ENCODE data around the gene RAB17. TPM values are rescaled to one million over a fixed set of nuclear protein-coding genes. Genes with fewer than 3 reads are reported as not detected.

RAB17 gene
- total and polyA plus RNA-seq, 2 of the 8 experiments (the other 6 are each of a cell fraction or from before 2014, with no cell fraction given) = 42.6 to 83.4 TPM

DNA sequence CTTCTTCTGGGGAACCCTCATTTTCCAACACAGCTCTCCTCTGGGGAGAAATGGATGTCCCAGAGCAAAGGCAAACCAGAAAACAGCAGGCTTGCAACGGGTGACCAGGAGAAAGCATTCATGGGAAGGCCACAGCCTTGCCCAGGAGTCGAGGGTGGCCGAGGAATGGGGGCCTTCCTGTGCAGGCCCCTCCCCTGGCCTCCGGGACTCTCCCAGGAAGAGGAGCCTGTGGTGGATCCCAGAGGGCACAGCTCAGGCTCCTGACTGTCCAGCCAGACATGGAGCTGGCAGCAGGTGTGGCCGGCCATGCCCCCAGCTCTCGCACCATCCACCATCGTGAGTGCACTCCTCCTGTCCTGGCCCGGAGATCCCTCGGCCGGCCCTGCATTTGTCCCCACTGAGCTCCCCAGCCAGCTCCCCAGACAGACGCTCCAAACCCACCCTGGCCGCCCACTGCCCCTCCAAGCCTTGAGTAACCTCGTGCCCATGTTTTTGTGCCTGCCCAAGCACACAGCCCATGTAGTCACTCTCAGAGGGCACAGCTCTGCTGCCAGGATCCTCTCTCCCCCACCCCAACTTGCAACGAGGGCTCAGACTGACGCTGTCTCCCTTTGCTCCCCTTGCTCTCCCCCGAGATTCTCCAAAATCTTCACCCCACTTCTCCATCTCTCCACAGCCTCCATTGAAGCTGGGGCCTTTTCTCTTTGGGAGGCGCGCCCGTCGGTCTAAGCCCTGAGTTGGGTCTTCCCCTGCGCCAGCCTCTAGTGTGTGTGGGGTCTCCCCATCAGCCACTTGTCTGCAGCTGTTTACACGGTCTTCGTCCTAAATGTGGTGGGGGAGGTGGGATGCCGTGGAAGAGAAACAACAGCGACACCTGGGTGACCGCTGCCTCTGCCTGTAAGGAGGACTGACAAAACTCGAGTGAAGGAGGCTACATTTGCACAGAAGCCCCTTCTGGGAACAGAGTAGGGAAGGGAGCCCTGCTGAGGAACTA lies 14.4 kb downstream of the RAB17 start:
- H3K4me1 ChIP-seq (replicated peaks in 1 of 4; ENCODE audit: control insufficient read depth in 3 of 4, insufficient read depth in 4 of 4, low read length in 3 of 4) = peaks cover 0 to 8% (median 4%) of the 10 kb centered on the region in 4 experiments; a peak in 3 of 7 replicates
- H3K27me3 ChIP-seq (replicated peaks in 1 of 4; ENCODE audit: control insufficient read depth in 3 of 4, extremely low read depth in 1 of 4, insufficient read depth in 3 of 4, low read length in 3 of 4) = no peaks in the 10 kb centered on the region
- H3K56ac ChIP-seq (replicated peaks; ENCODE audit: insufficient read length, low read depth, low read length) = no peak overlapping the region
- H3K9me3 ChIP-seq (ENCODE audit: insufficient read depth in 2 of 2, low read depth in 1 of 2, low read length in 1 of 2) = no peaks in the 10 kb centered on the region
- H3K4ac ChIP-seq (replicated peaks; ENCODE audit: insufficient read length, low read depth, low read length) = no peak overlapping the region
- peaks cover 0 to 5% (median 1%) of the 10 kb centered on the region in 4 experiments; a peak in 2 of 8 replicates for H3K36me3 ChIP-seq (ENCODE audit: control insufficient read depth in 2 of 4, insufficient read depth in 4 of 4, low read length in 3 of 4)
- H3K23ac ChIP-seq (ENCODE audit: insufficient read length) = no peak overlapping the region
- H2BK120ac ChIP-seq (replicated peaks; ENCODE audit: low read depth, low read length) = no peak overlapping the region
- FAIRE-seq (no peak), DNase-seq (ENCODE audit: low read depth in 1 of 2, low spot score in 2 of 2) (no peak)
- H3K18ac ChIP-seq (ENCODE audit: extremely low read depth, low read length) = no peak overlapping the region
- H2AFZ ChIP-seq (ENCODE audit: low read length) = no peak overlapping the region
- no peak overlapping the region for H2AK5ac ChIP-seq (ENCODE audit: low read depth, low read length)
- no peak overlapping the region for H2BK15ac ChIP-seq (ENCODE audit: low read length)
- H3K79me2 ChIP-seq (ENCODE audit: control insufficient read depth in 1 of 2, insufficient read depth in 2 of 2, low read length in 2 of 2) = no peaks in the 10 kb centered on the region
- ChIA-PET CTCF (ENCODE audit: partially characterized antibody) (interaction anchor here (0.6 to 8.1 kb wide), 10 partner anchors 10 to 199 kb away, joined by 3 to 107 read pairs (median 4); no protein-coding TSS in a partner anchor), POLR2A (ENCODE audit: partially characterized antibody) (interaction anchor here (0.7 to 4.1 kb wide), 8 partner anchors 9 to 50 kb away, joined by 3 to 14 read pairs (median 5); partner anchors contain the start of genes LRRFIP1 and RAB17)
- no peak overlapping the region for H4K5ac ChIP-seq (ENCODE audit: insufficient read length, low read depth, low read length)
- no peak overlapping the region for H4K91ac ChIP-seq (replicated peaks; ENCODE audit: insufficient read length, low read length)
- H3K9ac ChIP-seq (replicated peaks in 1 of 4; ENCODE audit: extremely low read depth in 1 of 4, low read depth in 3 of 4, low read length in 3 of 4) = no peak overlapping the region
- no peak for TF ChIP-seq MAFK (IDR thresholded peaks at IDR 0.05; ENCODE audit: low read depth, low read length)
- no peak for TF ChIP-seq ASH2L (IDR thresholded peaks at IDR 0.05; ENCODE audit: low read length)
- TF ChIP-seq HDAC6 (IDR thresholded peaks at IDR 0.05; ENCODE audit: low read depth, low read length) = no peak
- no peak for TF ChIP-seq SP2 (IDR thresholded peaks at IDR 0.05; ENCODE audit: low read length)
- TF ChIP-seq TEAD4 (IDR thresholded peaks at IDR 0.05; ENCODE audit: low read depth, low read length) = no peak
- no peak for TF ChIP-seq BACH1 (IDR thresholded peaks at IDR 0.05; ENCODE audit: low read length)
- TF ChIP-seq YY1 (IDR thresholded peaks at IDR 0.05; ENCODE audit: low read depth, low read length) = no peak
- H2BK20ac ChIP-seq (ENCODE audit: low read length) = no peak overlapping the region
- H3K79me1 ChIP-seq (ENCODE audit: low read depth, low read length) = no peaks in the 10 kb centered on the region; the same call in 1 of the 2 replicates
- no peak overlapping the region for H3K14ac ChIP-seq (ENCODE audit: insufficient read length)
- 0 out of 2 replicates have a peak overlapping the region, but pooled peaks have one; percentile 45 for H4K8ac ChIP-seq (ENCODE audit: extremely low read depth, insufficient read depth, low read length)
- WGBS, 2 experiments (ENCODE audit: extremely low coverage in 1 of 2, insufficient coverage in 1 of 2, insufficient read length in 1 of 2, insufficient replicate concordance in 2 of 2, low coverage in 1 of 2, low lambda C conversion rate in 2 of 2, missing lambda C conversion rate in 1 of 2) = 93% methylated on average over 27 of the region's 27 CpGs; no CpG with 5 or more reads in 1 of the 2 experiments
- H3K27ac ChIP-seq (ENCODE audit: low read depth, low read length) = no peak overlapping the region; the same call in 1 of the 2 replicates
- H2BK5ac ChIP-seq (ENCODE audit: low read depth, low read length) = no peak overlapping the region
- no peaks in the 10 kb centered on the region; the same call in 1 of the 2 replicates for H3K23me2 ChIP-seq (ENCODE audit: low read depth, low read length)
- no peak overlapping the region for H2BK12ac ChIP-seq (ENCODE audit: low read depth, low read length)
- H4K20me1 ChIP-seq (replicated peaks in 1 of 2; ENCODE audit: control insufficient read depth in 1 of 2, insufficient read depth in 2 of 2, low read length in 2 of 2) = peaks cover 0 to 3% of the 10 kb centered on the region in 2 experiments
- H3K4me3 ChIP-seq (ENCODE audit: extremely low read depth in 1 of 4, insufficient read depth in 2 of 4, low read depth in 3 of 4, low read length in 4 of 4) = no peak overlapping the region
- no peak overlapping the region for H3K4me2 ChIP-seq (ENCODE audit: insufficient read depth in 1 of 2, low read depth in 2 of 2, low read length in 2 of 2)

Measured in H1 (cell line).